ENCODE measurements around the gene OAS1. TPM values are rescaled to one million over a fixed set of nuclear protein-coding genes. Genes with fewer than 3 reads are reported as not detected.
"Not testable (repeated sequence)": the region's sequence is repeated elsewhere in the genome, so short reads cannot be mapped to it uniquely, and the experiment has no call there.

Gene OAS1
- total RNA-seq, 6 experiments from 2014 or later, result not detected

GRCh38 chr12:112924986-112925385 is 18.2 kb downstream of the OAS1 start:
- no peak for TF ChIP-seq CTCF (IDR thresholded peaks at IDR 0.05)
- Mint-ChIP-seq H3K4me3 (peak overlapping the region; percentile 42; the same call in 1 of the 2 replicates), H3K36me3 (ENCODE audit: low read depth) (no peaks in the 10 kb centered on the region), H3K9me3 (no peaks in the 10 kb centered on the region), H3K27me3 (ENCODE audit: insufficient read depth) (peaks cover 2% of the 10 kb centered on the region), H3K4me1 (ENCODE audit: low read depth) (no peaks in the 10 kb centered on the region), H3K27ac (no peak overlapping the region)
- no peak for DNase-seq

- not testable (repeated sequence) for H3K4me3 Mint-ChIP-seq; DNase-seq; H3K27ac Mint-ChIP-seq; H3K27me3 Mint-ChIP-seq (ENCODE audit: insufficient read depth); H3K9me3 Mint-ChIP-seq; H3K4me1 Mint-ChIP-seq (ENCODE audit: low read depth); H3K36me3 Mint-ChIP-seq (ENCODE audit: low read depth)
Observed at GRCh38 chr12:112926416-112927033, 19.8 kb downstream of the OAS1 start.

- Mint-ChIP-seq H3K36me3 (ENCODE audit: low read depth) (no peaks in the 10 kb centered on the region), H3K27me3 (ENCODE audit: insufficient read depth) (peaks cover 2% of the 10 kb centered on the region), H3K4me1 (ENCODE audit: low read depth) (no peaks in the 10 kb centered on the region), H3K9me3 (no peaks in the 10 kb centered on the region), H3K4me3 (no peak overlapping the region), H3K27ac (no peak overlapping the region)
- DNase-seq, result no peak
- no peak for TF ChIP-seq CTCF (IDR thresholded peaks at IDR 0.05)
Observed at GRCh38 chr12:112927475-112927874, 20.7 kb downstream of the OAS1 start.

- H3K9me3 Mint-ChIP-seq, result no peaks in the 10 kb centered on the region
- H3K4me3 Mint-ChIP-seq, result no peak overlapping the region
- no peak overlapping the region for H3K27ac Mint-ChIP-seq
- no peak for TF ChIP-seq CTCF (IDR thresholded peaks at IDR 0.05)
- H3K4me1 Mint-ChIP-seq (ENCODE audit: low read depth), result no peaks in the 10 kb centered on the region
- no peak for DNase-seq
- H3K36me3 Mint-ChIP-seq (ENCODE audit: low read depth), result no peaks in the 10 kb centered on the region
- H3K27me3 Mint-ChIP-seq (ENCODE audit: insufficient read depth), result peaks cover 2% of the 10 kb centered on the region
Observed at GRCh38 chr12:112927925-112928324, 21.2 kb downstream of the OAS1 start.

GRCh38 chr12:112928978-112929377 is 22.2 kb downstream of the OAS1 start:
- no peak for DNase-seq
- TF ChIP-seq CTCF (IDR thresholded peaks at IDR 0.05), result no peak
- H3K4me3 Mint-ChIP-seq, result no peak overlapping the region
- H3K27ac Mint-ChIP-seq, result no peak overlapping the region
- peaks cover 2% of the 10 kb centered on the region for H3K27me3 Mint-ChIP-seq (ENCODE audit: insufficient read depth)
- H3K9me3 Mint-ChIP-seq, result no peaks in the 10 kb centered on the region
- H3K36me3 Mint-ChIP-seq (ENCODE audit: low read depth), result no peaks in the 10 kb centered on the region
- H3K4me1 Mint-ChIP-seq (ENCODE audit: low read depth), result no peaks in the 10 kb centered on the region

GRCh38 chr12:112929715-112930114 is 23.0 kb downstream of the OAS1 start:
- H3K27ac Mint-ChIP-seq, result no peak overlapping the region
- DNase-seq, result no peak

More at GRCh38 chr12:112929715-112930114, 23.0 kb downstream of the OAS1 start:
- Mint-ChIP-seq H3K27me3 (ENCODE audit: insufficient read depth) (peaks cover 2% of the 10 kb centered on the region), H3K36me3 (ENCODE audit: low read depth) (no peaks in the 10 kb centered on the region), H3K9me3 (no peaks in the 10 kb centered on the region), H3K4me3 (no peak overlapping the region), H3K4me1 (ENCODE audit: low read depth) (no peaks in the 10 kb centered on the region)
- no peak for TF ChIP-seq CTCF (IDR thresholded peaks at IDR 0.05)
